NCI-H1092 (cell line): Measurements from ENCODE around the gene SPOP.
"Not testable (repeated sequence)": the region's sequence is repeated elsewhere in the genome, so short reads cannot be mapped to it uniquely, and the experiment has no call there.

Experiments
- DNase-seq: peaks from one replicate; lab custom pipeline; 2025; lab: John Stamatoyannopoulos, UW

Gene SPOP

GRCh38 chr17:49572806-49573420, 105.0 kb downstream of the SPOP start:
- DNase-seq = no peak

GRCh38 chr17:49572226-49572625, 105.7 kb downstream of the SPOP start:
- DNase-seq = no peak

- no peak for DNase-seq
Measured at GRCh38 chr17:49571764-49572163, 106.1 kb downstream of the SPOP start.

GRCh38 chr17:49571283-49571682, 106.6 kb downstream of the SPOP start:
- no peak for DNase-seq

GRCh38 chr17:49570540-49571242, 107.2 kb downstream of the SPOP start:
- no peak for DNase-seq

- not testable (repeated sequence) for DNase-seq
Measured at GRCh38 chr17:49568695-49569047, 109.2 kb downstream of the SPOP start.

GRCh38 chr17:49567871-49568694, 109.8 kb downstream of the SPOP start:
- peak; percentile 74 for DNase-seq

GRCh38 chr17:49567104-49567521, 110.8 kb downstream of the SPOP start:
- DNase-seq = no peak

- no peak for DNase-seq
Measured at GRCh38 chr17:49566668-49567071, 111.2 kb downstream of the SPOP start.

GRCh38 chr17:49565948-49566491, 111.9 kb downstream of the SPOP start:
- DNase-seq = no peak

- DNase-seq = no peak
Measured at GRCh38 chr17:49564638-49565037, 113.3 kb downstream of the SPOP start.

GRCh38 chr17:49557312-49558024, 120.4 kb downstream of the SPOP start:
- DNase-seq = peak; percentile 10

- DNase-seq = peak; percentile 21
Measured at GRCh38 chr17:49556223-49556943, 121.5 kb downstream of the SPOP start.

- no peak for DNase-seq
Measured at GRCh38 chr17:49555495-49556222, 122.2 kb downstream of the SPOP start.

- no peak for DNase-seq
Measured at GRCh38 chr17:49554694-49555494, 123.0 kb downstream of the SPOP start.

GRCh38 chr17:49553676-49554335, 124.1 kb downstream of the SPOP start:
- DNase-seq = no peak

- DNase-seq = no peak
Measured at GRCh38 chr17:49552070-49552751, 125.7 kb downstream of the SPOP start.

GRCh38 chr17:49551221-49552069, 126.5 kb downstream of the SPOP start:
- no peak for DNase-seq
